NCI-H748 treated with DMSO at 0.1 percent for 48 hours (cell line): ENCODE data around the gene OR51L1.
"Not testable (repeated sequence)": the region's sequence is repeated elsewhere in the genome, so short reads cannot be mapped to it uniquely, and the experiment has no call there.

Source experiments
- DNase-seq: peaks from one replicate; lab custom pipeline; 2025; lab: John Stamatoyannopoulos, UW

The OR51L1 gene

GRCh38 chr11:4994551-4994950 lies at the start of gene OR51L1:
Gene OR51L1, plus strand, starts transcription at chr11:4994851. Its CDS starts 4,132 bp downstream, at chr11:4998983.
- no peak for DNase-seq

GRCh38 chr11:4947505-4947904 lies 47.1 kb upstream of the OR51L1 start, which contains the start of gene OR51A4:
Gene OR51A4, minus strand, starts transcription at chr11:4947605. Its CDS starts 505 bp downstream, at chr11:4947100.
- no peak for DNase-seq

GRCh38 chr11:4955613-4956012 lies 39.0 kb upstream of the OR51L1 start, which contains the start of gene OR51A2:
Gene OR51A2, minus strand, starts transcription at chr11:4955713. Its CDS starts 0 bp downstream, at chr11:4955713.
- not testable (repeated sequence) for DNase-seq

GRCh38 chr11:4957396-4957795 lies 37.3 kb upstream of the OR51L1 start:
- no peak for DNase-seq

GRCh38 chr11:4960877-4961276 lies 33.8 kb upstream of the OR51L1 start:
- DNase-seq = peak; percentile 89

GRCh38 chr11:4962816-4963215 lies 31.8 kb upstream of the OR51L1 start:
- no peak for DNase-seq

- no peak for DNase-seq
Measured at GRCh38 chr11:4975436-4975835, 19.2 kb upstream of the OR51L1 start.

GRCh38 chr11:4979036-4979435 lies 15.6 kb upstream of the OR51L1 start:
- no peak for DNase-seq

- DNase-seq = no peak
Measured at GRCh38 chr11:4982678-4983077, 12.0 kb upstream of the OR51L1 start.

GRCh38 chr11:4983841-4984240 lies 10.8 kb upstream of the OR51L1 start:
- DNase-seq = no peak

- DNase-seq = peak; percentile 50
Measured at GRCh38 chr11:4991060-4991459, 3.6 kb upstream of the OR51L1 start.

GRCh38 chr11:5004424-5005274 lies 10.0 kb downstream of the OR51L1 start:
- peak; percentile 81 for DNase-seq

GRCh38 chr11:5007561-5007960 lies 12.9 kb downstream of the OR51L1 start:
- DNase-seq = no peak

- no peak for DNase-seq
Measured at GRCh38 chr11:5011254-5011653, 16.6 kb downstream of the OR51L1 start.

- no peak for DNase-seq
Measured at GRCh38 chr11:5013012-5013411, 18.4 kb downstream of the OR51L1 start.

- DNase-seq = no peak
Measured at GRCh38 chr11:5021996-5022395, 27.3 kb downstream of the OR51L1 start.

GRCh38 chr11:5036669-5037068 lies 42.0 kb downstream of the OR51L1 start:
- DNase-seq = no peak

GRCh38 chr11:5037926-5038325 lies 43.3 kb downstream of the OR51L1 start:
- no peak for DNase-seq

GRCh38 chr11:5038341-5038740 lies 43.7 kb downstream of the OR51L1 start:
- DNase-seq = no peak

GRCh38 chr11:5040876-5041275 lies 46.2 kb downstream of the OR51L1 start:
- DNase-seq = no peak

GRCh38 chr11:5042091-5042490 lies 47.4 kb downstream of the OR51L1 start:
- DNase-seq = no peak

GRCh38 chr11:5043380-5043779 lies 48.7 kb downstream of the OR51L1 start:
- DNase-seq = no peak

- DNase-seq = no peak
Measured at GRCh38 chr11:5046226-5046625, 51.6 kb downstream of the OR51L1 start, which contains the start of gene OR52J3. Gene OR52J3, plus strand, starts transcription at chr11:5046526. Its CDS starts 0 bp downstream, at chr11:5046526.
